Ishikawa (cell line): ENCODE measurements around the gene SLC26A6.

Source experiments
- CEBPB ChIP-seq: IDR thresholded peaks from 2 replicates; pipeline ENCODE4 v1.6.1; 2012
- CREB1 ChIP-seq: IDR thresholded peaks from 2 replicates; pipeline ENCODE4 v1.6.1; 2012; ENCODE audit warnings: low read depth
- EGR1 ChIP-seq: IDR thresholded peaks from 2 replicates; pipeline ENCODE4 v1.6.1; 2012
- EP300 ChIP-seq: IDR thresholded peaks from 2 replicates; pipeline ENCODE4 v1.6.1; 2012; ENCODE audit warnings: borderline replicate concordance
- FOXM1 ChIP-seq: IDR thresholded peaks from 2 replicates; pipeline ENCODE4 v1.6.1; 2012; ENCODE audit warnings: low read depth, borderline replicate concordance
- MAX ChIP-seq: IDR thresholded peaks from 2 replicates; pipeline ENCODE4 v1.6.1; 2012
- NFIC ChIP-seq: IDR thresholded peaks from 2 replicates; pipeline ENCODE4 v1.6.1; 2012
- RAD21 ChIP-seq: IDR thresholded peaks from 2 replicates; pipeline ENCODE4 v1.6.1; 2012; ENCODE audit warnings: low read depth
- REST ChIP-seq: IDR thresholded peaks from 2 replicates; pipeline ENCODE4 v1.6.1; 2012; ENCODE audit warnings: low read depth, mild to moderate bottlenecking
- TAF1 ChIP-seq: IDR thresholded peaks from 2 replicates; pipeline ENCODE4 v1.6.1; 2012; ENCODE audit warnings: low read depth, mild to moderate bottlenecking
- USF1 ChIP-seq: IDR thresholded peaks from 2 replicates; pipeline ENCODE4 v1.6.1; 2012
- YY1 ChIP-seq: IDR thresholded peaks from 2 replicates; pipeline ENCODE4 v1.6.1; 2012; ENCODE audit warnings: low read depth
- ZBTB7A ChIP-seq: IDR thresholded peaks from 2 replicates; pipeline ENCODE4 v1.6.1; 2012; ENCODE audit warnings: low read depth

- no peak for TF ChIP-seq MAX
- TF ChIP-seq TAF1, result no peak
- no peak for TF ChIP-seq CEBPB
- TF ChIP-seq YY1, result no peak
- no peak for TF ChIP-seq CREB1
- TF ChIP-seq EP300, result no peak
- TF ChIP-seq EGR1, result no peak
- no peak for TF ChIP-seq FOXM1
- TF ChIP-seq RAD21, result no peak
- TF ChIP-seq USF1, result no peak
- TF ChIP-seq NFIC, result no peak
- TF ChIP-seq REST, result no peak
- no peak for TF ChIP-seq ZBTB7A
Measured at GRCh38 chr3:48652923-48653715, 17.9 kb upstream of the SLC26A6 start.
